Amniotic epithelial cell (primary cell): ENCODE measurements around the gene IRF2.

Experiments
- DNase-seq: peaks from one replicate; pipeline ENCODE4 v3.0.0-alpha.2; 2010; ENCODE audit warnings: low read depth

Gene IRF2

GRCh38 chr4:184474263-184475095, at the start of gene IRF2:
IRF2 (minus strand) TSS chr4:184474550; CDS start chr4:184429064, 45,486 bp downstream.
- DNase-seq, result peak; percentile 97

DNA sequence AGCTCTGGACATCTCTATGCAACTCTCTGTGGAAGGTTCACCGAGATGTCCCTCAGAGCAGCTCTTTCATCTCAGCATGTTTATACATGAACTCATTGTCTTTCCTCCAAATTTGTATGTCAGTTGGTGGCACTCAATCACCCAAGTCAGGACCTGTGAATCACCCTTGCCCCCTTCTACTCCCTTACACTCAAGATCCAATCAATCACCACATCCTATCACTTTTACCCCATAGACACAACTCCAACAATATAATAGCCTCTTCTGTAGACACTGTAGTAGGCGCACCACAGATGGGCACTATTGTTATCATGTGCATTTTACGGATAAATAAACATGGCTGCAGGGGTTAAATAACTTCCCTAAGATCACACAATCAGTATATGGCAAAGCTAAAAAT, 41.3 kb upstream of the IRF2 start:
- no peak for DNase-seq

- DNase-seq, result peak; percentile 87
Measured at GRCh38 chr4:184514121-184514988, 40.0 kb upstream of the IRF2 start.

DNA sequence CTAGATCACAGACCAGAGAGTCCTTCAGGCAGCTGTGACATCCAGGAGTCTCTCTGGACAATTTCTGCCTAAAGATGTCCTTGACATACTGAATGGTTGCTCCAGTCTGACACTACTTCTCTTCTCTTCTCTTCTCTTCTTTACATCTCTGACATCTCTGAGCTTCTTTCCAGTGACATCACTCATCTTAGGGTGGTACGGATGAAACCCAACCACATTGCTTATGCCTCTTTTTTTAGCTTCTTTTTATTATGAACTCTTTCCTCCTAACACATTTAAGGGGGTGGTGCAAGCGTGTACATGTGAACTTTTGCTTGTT, 39.4 kb upstream of the IRF2 start:
- DNase-seq, result no peak

DNA sequence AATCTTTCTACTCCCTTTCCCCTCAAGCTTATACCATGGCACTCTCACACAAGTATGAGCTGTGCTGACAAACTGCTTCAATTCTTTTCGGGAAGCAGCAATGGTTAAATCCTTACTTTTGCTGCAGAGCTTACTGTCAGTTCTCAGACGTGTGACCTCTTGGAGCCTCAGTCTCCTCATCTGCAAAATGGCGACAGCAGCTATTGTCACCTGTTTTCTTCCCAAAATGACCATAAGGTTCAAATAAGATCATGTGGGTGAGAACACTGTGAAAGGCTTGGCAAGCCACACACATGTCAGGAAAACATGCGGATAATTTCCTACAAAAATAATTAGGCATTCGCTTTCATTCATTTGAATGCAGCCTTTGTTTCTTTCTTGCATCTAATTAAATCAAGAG, 36.8 kb upstream of the IRF2 start:
- no peak for DNase-seq

DNA sequence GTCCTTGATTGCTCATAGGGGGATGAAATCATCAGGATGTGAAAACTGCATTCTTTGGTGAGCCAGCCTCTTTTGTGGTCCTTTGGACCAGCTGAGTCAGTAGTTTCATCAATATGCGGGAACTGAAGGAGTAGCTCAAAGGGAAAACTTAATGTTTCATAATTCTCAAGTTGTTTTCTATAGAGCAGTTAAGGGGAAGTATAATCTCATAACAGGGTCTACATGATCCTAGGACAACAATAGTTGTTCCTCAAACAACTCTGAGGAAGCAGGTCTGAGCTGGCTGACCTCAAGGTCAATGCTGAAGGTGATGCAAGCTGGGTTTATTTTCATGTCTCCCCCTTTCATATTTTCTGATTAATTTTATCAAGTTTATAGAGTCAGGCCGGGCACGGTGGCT, 36.1 kb upstream of the IRF2 start:
- DNase-seq, result peak; percentile 6

DNA sequence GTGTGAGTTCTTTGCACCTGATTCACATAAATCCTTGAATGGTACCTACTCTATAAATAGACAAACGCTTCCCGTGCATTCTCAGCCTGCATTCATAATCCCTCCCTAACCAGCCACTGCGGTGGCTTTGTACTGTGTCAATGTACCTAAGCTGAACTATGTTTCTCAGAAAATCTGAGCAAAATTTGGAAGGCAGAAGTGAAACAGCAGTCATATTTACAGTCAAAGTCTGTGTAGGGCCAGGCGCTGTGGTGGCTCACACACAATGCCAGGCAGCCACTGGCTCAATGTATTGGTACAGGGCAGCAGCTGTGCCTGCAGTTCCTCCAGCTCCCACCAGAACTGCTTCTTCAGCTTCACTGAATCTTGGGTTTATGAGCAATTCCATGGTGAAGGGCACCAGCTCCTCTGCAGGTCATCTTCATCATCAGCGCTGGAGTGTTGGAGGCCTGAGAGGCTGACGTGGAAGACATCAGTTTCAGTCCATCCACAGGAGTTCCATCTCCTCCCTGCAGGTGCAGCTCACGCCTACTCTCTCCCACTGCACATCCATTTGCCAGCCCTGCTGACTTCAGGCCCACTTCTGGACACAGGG, 32.3 kb upstream of the IRF2 start:
- DNase-seq, result peak; percentile 5

DNA sequence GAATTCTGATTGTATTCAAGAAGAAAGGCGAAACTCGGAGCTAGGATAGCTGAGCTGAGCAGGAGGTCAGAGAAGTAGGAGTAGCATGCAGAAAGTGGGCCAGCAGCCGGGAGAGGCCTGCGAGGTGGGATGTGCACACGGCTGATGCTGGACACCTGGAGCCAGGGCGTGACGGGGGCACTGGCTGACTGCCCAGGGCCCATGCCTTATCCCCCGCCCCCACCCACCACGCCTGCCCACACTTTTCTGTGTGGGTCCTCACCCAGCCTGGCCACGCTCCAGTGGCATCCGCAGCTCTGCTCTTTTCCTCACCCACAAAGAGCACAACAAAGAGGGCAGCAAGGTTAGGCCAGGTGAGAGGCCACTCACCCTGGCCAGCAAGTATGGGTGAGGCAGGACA, 30.0 kb upstream of the IRF2 start:
- DNase-seq, result no peak

DNA sequence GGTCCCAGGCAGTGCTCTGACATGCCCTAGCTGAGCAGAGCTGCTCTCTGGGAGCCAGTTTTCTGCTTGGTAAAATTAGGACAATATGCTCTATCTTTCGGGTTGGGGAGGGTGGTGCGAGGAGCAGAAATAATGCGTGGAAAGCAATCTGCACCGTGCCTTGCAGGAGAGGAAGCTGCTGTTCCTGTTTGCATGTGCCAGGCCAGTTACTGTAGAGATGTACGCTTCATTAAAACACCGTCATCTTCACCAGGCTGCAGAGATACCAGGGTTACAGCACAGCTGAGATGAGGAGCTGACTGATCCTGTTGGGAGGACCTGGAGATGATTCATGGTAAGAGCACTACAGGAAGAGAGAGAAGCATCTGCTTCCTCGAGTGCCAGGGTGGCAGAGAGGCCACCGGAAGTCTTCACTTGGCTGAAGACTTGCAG, 29.5 kb upstream of the IRF2 start:
- peak; percentile 26 for DNase-seq

- no peak for DNase-seq
Measured at GRCh38 chr4:184500748-184501589, 26.6 kb upstream of the IRF2 start.

DNA sequence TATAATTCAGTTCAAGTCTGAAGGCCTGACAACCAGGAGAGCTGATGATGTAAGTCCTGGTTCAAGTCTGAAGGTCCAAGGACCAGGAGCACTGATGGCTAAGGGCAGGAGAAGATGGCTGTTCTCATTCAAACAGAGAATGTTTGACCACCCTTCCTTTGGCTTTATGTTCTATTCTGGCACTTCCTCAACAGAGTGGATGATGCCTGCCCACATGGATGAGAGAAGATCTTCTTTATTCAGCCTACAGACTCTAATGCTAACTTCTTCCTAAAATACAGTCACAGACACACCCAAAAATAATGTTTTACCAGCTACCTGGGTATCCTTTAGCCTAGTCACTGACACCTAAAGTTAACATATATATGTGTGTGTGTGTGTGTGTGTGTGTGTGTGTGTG, 25.6 kb upstream of the IRF2 start:
- DNase-seq, result no peak

GRCh38 chr4:184498598-184498997, 24.2 kb upstream of the IRF2 start:
- DNase-seq, result no peak

DNA sequence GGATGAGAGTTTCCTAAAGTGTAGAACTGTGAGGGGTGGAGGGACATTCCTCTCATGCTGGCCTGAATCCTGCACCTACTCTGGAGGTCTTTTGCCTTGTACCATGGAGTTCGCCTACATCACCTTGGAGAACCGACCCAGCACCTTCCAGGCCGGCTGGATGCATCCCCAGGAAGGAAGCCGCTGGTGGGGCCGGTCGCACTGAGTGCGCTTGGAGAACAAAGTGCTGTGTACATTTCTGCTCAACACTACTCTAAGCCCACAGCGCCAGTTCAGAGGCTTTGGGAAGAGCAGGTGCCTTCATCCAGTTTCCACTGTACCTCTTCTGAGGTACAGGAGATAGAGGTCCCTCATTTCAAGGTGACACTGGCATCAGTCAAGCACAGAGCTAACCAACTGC, 15.4 kb upstream of the IRF2 start:
- no peak for DNase-seq

DNA sequence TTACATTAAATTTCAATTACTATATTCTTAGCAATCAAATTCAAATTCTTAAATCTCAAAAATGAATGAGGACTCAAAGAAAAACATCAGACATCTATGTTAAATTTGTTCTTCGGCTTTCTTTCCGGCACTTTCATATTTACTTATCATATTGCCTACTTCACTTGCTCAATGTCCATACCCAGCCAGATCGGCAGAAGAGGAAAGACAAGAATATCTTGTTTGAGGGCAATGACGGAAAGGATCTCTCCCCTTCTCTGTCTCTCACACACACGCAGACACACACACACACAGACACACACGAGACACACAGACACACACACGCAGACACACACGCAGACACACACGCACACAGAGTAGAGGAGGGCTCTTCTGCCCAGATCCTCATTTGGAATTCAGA, 13.2 kb upstream of the IRF2 start:
- DNase-seq, result no peak

DNA sequence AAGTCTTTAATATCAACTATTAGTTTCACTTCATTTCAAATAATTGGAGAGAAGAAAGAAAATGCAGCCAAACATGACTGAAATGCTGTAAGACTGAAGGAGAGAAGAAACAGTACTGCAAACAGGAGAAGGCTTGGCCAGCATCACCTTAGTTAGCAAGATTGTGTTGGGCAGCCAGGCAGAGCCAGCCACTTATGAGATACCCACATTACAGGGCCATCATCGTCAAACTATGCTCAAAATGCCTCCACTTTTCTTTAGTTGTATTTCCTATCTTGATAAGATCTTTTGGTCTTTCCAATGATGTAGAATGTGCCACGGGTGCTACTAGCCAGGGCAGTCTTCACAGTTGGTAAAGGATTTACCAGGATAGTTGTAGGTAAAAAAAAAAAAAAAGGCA, 10.9 kb upstream of the IRF2 start:
- DNase-seq, result no peak

DNA sequence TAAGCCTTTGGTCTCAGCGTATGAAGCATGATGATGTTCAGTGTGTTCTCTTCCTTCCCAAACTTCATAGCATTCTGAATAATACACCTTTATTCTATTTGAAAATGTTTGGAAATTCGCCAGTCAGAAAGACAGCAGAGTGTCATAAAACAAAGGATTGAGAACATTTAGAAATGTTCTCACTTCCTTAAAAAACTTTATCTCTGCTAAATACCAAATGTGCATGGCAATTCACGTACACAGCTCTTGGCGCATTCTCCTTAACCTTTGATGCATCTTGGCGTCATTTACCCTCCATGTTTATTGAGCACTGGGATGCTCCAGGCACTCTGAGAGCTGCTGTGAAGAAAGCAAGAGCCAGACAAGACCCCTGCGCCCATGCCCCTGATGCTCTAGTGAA, 7.2 kb upstream of the IRF2 start:
- no peak for DNase-seq

- DNase-seq, result no peak
Measured at GRCh38 chr4:184479516-184479950, 5.2 kb upstream of the IRF2 start.

- DNase-seq, result no peak
Measured at GRCh38 chr4:184477201-184477999, 3.0 kb upstream of the IRF2 start.

- no peak for DNase-seq
Measured at GRCh38 chr4:184476695-184477094, 2.3 kb upstream of the IRF2 start.

- no peak for DNase-seq
Measured at GRCh38 chr4:184475498-184475897, 1.1 kb upstream of the IRF2 start.

- peak; percentile 37 for DNase-seq
Measured at GRCh38 chr4:184475096-184475461, 729 bp upstream of the IRF2 start.
